ENCODE measurements around the gene NEUROG3.

The NEUROG3 gene

DNA sequence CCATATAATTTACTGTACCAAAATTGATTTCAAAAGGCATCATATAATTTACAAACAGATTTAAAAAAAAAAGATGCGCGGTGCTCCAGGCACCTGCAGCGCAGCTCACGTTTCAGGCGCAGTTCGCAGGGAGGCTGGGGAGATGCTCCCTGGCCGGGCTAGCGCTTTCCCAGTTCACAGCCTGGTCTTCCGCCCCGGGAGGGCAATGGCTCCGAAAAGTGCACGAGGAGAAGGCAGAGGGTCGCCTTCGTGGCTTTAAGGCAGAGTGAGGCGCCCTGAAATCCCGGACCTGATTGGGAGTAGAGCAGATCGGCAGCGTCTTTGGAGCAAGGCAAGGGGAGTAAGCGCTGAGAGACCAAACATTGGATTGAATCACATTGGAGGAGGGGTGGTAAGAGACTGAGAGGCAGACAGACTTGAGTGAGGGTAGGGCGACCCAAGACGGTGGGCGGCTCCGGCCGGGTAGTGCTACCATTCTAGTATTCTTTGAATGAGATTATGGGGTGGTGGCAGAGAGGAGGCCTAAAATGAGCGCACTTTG lies 1.5 kb downstream of the NEUROG3 start:
- no peak overlapping the region for H3K4me2 ChIP-seq
- no peaks in the 10 kb centered on the region for H3K36me3 ChIP-seq (ENCODE audit: insufficient read depth)
- TF ChIP-seq, protein P1, sequence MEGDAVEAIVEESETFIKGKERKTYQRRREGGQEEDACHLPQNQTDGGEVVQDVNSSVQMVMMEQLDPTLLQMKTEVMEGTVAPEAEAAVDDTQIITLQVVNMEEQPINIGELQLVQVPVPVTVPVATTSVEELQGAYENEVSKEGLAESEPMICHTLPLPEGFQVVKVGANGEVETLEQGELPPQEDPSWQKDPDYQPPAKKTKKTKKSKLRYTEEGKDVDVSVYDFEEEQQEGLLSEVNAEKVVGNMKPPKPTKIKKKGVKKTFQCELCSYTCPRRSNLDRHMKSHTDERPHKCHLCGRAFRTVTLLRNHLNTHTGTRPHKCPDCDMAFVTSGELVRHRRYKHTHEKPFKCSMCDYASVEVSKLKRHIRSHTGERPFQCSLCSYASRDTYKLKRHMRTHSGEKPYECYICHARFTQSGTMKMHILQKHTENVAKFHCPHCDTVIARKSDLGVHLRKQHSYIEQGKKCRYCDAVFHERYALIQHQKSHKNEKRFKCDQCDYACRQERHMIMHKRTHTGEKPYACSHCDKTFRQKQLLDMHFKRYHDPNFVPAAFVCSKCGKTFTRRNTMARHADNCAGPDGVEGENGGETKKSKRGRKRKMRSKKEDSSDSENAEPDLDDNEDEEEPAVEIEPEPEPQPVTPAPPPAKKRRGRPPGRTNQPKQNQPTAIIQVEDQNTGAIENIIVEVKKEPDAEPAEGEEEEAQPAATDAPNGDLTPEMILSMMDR (conservative IDR thresholded peaks at IDR 0.05; ENCODE audit: low read depth, low read length), result no peak
- no peak overlapping the region for H2AFZ ChIP-seq (ENCODE audit: low read depth)
- peaks cover 35% of the 10 kb centered on the region for H3K27me3 ChIP-seq (ENCODE audit: insufficient read depth, low read depth)
- no peaks in the 10 kb centered on the region for H3K79me2 ChIP-seq (ENCODE audit: insufficient read depth, low read depth)
- H3K27ac ChIP-seq, result no peak overlapping the region
- no peak overlapping the region for H3K9ac ChIP-seq
- H3K4me1 ChIP-seq (ENCODE audit: low read depth, poor library complexity, severe bottlenecking), result no peaks in the 10 kb centered on the region
- no peak overlapping the region for H3K4me3 ChIP-seq (IDR thresholded peaks at IDR 0.05; ENCODE audit: insufficient read depth, low read depth, low read length)
- H4K20me1 ChIP-seq (ENCODE audit: insufficient read depth), result no peaks in the 10 kb centered on the region

DNA sequence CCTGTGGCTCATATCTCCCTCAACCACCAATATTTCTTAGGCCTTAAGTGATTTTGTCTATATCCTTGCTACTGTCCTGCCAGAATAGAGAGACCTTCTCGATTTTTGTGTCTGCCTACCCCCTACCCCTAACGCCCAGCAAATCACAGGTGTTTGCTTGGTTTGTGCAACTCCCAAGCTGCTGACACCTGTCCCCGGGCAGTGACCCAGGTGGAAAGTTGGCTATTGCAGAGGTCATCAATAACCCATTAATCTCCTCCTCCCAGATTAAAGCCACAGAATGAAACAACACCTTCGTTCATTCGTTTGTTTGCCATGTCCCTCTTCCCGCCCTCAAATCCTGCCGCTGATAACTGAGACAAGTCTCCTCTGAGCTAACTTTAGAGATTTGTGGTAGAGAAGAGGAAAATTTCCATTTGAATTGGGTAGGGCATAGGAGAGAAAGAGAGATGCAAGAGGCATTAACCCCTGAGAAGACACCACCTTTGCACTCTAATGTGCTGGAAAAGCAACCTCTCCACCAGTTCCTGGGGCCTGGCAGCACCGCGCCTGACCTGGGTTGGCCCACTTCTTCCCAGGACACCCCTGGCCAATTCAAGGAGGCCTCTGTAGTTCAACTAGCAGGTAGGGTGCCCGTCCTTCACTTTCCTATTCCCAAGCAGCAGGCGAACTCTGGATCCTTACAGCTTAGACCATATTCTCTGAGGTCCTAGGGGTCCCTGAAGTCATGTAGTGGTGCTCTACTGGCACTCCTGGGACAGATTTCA lies 3.0 kb downstream of the NEUROG3 start:
- Histone ChIP-seq H3K79me2 (ENCODE audit: insufficient read depth, low read depth) (no peaks in the 10 kb centered on the region), H2AFZ (ENCODE audit: low read depth) (no peak overlapping the region), H4K20me1 (ENCODE audit: insufficient read depth) (no peaks in the 10 kb centered on the region), H3K4me2 (no peak overlapping the region), H3K4me3 (IDR thresholded peaks at IDR 0.05; ENCODE audit: insufficient read depth, low read depth, low read length) (no peak overlapping the region), H3K4me1 (ENCODE audit: low read depth, poor library complexity, severe bottlenecking) (no peaks in the 10 kb centered on the region), H3K27ac (no peak overlapping the region), H3K9ac (no peak overlapping the region), H3K27me3 (ENCODE audit: insufficient read depth, low read depth) (peaks cover 32% of the 10 kb centered on the region), H3K36me3 (ENCODE audit: insufficient read depth) (no peaks in the 10 kb centered on the region)
- TF ChIP-seq, protein P1 (conservative IDR thresholded peaks at IDR 0.05; ENCODE audit: low read depth, low read length), result no peak

DNA sequence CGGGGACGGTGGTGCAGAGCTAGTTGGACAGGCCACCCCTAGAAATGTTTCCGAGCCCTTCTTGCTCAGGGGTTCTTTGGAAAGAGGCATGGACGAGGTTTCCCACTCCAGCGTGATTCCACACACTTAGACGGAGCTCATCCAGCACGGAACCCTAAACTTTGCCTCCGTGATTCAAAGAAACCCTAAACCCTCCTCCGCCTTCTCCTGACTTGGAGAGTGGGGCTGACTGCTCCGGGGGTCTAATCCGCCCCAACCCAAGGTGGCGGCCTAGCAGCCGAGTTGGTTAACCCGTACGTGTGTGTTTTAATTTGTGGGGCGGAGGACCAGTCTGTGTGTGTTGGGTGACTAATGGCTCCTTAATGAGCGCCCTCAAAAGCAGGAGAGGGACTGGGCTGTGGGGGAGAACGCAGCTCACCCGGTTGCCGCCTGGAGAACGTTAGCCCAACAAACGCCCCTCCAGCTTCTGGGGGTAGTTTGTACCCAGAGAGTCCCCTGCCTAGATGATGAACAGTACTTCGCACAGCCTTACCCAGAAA lies 3.8 kb downstream of the NEUROG3 start:
- H3K27ac ChIP-seq, result no peak overlapping the region
- H3K9ac ChIP-seq, result no peak overlapping the region
- H3K79me2 ChIP-seq (ENCODE audit: insufficient read depth, low read depth), result no peaks in the 10 kb centered on the region
- no peaks in the 10 kb centered on the region for H4K20me1 ChIP-seq (ENCODE audit: insufficient read depth)
- no peak overlapping the region for H3K4me3 ChIP-seq (IDR thresholded peaks at IDR 0.05; ENCODE audit: insufficient read depth, low read depth, low read length)
- H3K4me1 ChIP-seq (ENCODE audit: low read depth, poor library complexity, severe bottlenecking), result no peaks in the 10 kb centered on the region
- H3K36me3 ChIP-seq (ENCODE audit: insufficient read depth), result no peaks in the 10 kb centered on the region
- peaks cover 26% of the 10 kb centered on the region for H3K27me3 ChIP-seq (ENCODE audit: insufficient read depth, low read depth)
- H3K4me2 ChIP-seq, result no peak overlapping the region
- TF ChIP-seq, protein P1 (conservative IDR thresholded peaks at IDR 0.05; ENCODE audit: low read depth, low read length), result no peak
- H2AFZ ChIP-seq (ENCODE audit: low read depth), result no peak overlapping the region

DNA sequence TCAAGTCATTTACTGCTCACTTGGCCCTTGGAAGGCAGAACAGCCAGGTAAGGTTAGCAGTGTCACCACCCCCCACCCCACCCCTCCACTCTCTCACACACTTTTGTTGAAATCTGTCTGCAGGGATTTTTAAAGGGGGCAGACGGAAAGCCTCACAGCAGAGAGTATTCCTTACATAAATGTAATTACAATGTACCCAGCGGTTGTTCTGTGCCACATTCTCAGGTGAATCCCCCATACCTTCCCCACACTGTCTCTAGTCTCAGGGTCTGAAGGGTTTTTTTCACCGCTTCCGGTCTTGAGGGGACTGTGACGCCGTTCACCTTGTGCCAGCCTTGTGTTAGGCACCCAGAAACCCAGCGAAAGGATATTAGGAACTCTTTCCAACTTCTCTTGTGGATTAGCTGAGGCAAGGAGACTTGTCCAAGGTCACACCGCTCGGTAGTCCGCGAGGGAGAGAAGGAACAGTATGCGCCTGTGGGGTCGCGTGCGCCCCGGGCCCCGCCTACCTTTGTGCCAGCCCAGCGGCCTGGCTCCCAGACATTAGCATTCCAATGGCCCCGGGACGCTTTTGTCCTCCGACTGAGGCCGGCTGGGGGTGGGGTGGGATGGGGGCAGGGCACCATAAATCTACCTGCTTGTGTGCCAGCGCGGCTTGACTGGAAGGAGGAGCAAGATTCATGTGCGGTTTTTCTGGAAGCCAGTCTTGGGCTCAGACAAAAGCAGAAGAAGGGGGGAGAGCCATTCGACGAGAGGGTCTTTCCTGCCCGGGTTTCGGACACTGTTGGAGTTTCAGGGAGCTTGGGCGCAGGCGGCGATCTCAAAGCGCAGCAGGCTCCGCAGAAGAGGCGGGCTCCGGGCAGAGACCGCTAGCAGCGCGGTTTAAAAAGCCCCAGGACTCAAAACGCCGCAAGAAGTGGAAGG lies 4.5 kb downstream of the NEUROG3 start:
- peaks cover 18% of the 10 kb centered on the region for H3K27me3 ChIP-seq (ENCODE audit: insufficient read depth, low read depth)
- H3K36me3 ChIP-seq (ENCODE audit: insufficient read depth), result no peaks in the 10 kb centered on the region
- TF ChIP-seq, protein P1 (conservative IDR thresholded peaks at IDR 0.05; ENCODE audit: low read depth, low read length), result no peak
- H3K79me2 ChIP-seq (ENCODE audit: insufficient read depth, low read depth), result no peaks in the 10 kb centered on the region
- H3K4me3 ChIP-seq (IDR thresholded peaks at IDR 0.05; ENCODE audit: insufficient read depth, low read depth, low read length), result no peak overlapping the region
- H3K4me1 ChIP-seq (ENCODE audit: low read depth, poor library complexity, severe bottlenecking), result no peaks in the 10 kb centered on the region
- no peak overlapping the region for H3K4me2 ChIP-seq
- no peak overlapping the region for H2AFZ ChIP-seq (ENCODE audit: low read depth)
- H3K27ac ChIP-seq, result no peak overlapping the region
- no peak overlapping the region for H3K9ac ChIP-seq
- H4K20me1 ChIP-seq (ENCODE audit: insufficient read depth), result no peaks in the 10 kb centered on the region
